Left lobe of liver (tissue), 2 donors: ENCODE measurements around the gene G0S2. TPM values are rescaled to one million over a fixed set of nuclear protein-coding genes. Genes with fewer than 3 reads are reported as not detected.
"Not testable (repeated sequence)": the region's sequence is repeated elsewhere in the genome, so short reads cannot be mapped to it uniquely, and the experiment has no call there.

Source experiments
- ATAC-seq: fragments of 200-7000 bp; cut with Tn5 transposase; one replicate; pipeline ENCODE4 v1.9.1; 2020; ENCODE audit warnings: mild to moderate bottlenecking, moderate library complexity
- DNase-seq: peaks from one replicate; pipeline ENCODE4 v3.0.0-alpha.2; 2020; ENCODE audit warnings: low spot score
- total RNA-seq: library from RNA; stranded (reverse); gene quantifications from one replicate; pipeline ENCODE4 v1.2.1, GENCODE V29; 2021
- donor health status: DM: no; HTN: no; CAD: no; lungs with moderate emphysema.
- donor health status: DM: no; HTN: yes; CAD: no.

The G0S2 gene
- total RNA-seq, 1 donor from 2014 or later, result 75.0 TPM

DNA sequence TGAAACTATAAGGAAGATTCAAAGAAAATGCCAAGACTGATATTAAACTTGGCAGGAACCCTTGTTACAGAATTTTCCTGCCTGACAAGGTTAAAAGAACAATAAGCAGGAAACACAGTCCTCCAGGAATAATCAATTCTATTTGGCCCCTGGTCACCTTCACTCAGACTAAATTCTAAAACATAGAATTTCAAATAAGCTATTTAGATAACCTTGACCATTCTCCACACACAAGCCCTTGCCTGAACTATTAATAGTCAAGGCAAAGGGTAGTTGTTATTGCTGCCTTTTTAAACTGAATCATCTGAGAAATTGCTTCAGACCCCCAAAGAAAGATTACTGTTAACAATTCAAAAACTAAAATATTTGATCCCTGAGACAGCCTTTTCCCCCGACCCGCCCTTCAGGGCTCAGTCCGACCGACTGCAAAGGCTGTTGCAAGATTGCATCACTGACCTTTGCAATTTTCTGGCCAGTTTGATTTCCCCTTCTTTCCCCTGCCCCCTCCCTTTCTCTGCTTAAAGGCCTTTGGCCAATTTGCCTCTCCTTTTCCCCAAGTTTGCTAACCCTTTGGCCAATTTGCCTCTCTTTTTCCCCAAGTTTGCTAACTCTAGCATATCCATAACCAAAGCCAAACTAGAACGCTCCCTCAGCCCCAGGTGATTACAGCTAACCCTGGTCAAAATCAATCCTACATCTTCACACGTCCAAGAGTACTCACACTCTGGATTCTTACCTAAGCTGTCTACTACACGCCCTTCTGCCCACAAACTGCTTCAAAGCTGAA lies 1.4 kb upstream of the G0S2 start:
- DNase-seq, result peak; percentile 81
- peak; percentile 40 for ATAC-seq

DNA sequence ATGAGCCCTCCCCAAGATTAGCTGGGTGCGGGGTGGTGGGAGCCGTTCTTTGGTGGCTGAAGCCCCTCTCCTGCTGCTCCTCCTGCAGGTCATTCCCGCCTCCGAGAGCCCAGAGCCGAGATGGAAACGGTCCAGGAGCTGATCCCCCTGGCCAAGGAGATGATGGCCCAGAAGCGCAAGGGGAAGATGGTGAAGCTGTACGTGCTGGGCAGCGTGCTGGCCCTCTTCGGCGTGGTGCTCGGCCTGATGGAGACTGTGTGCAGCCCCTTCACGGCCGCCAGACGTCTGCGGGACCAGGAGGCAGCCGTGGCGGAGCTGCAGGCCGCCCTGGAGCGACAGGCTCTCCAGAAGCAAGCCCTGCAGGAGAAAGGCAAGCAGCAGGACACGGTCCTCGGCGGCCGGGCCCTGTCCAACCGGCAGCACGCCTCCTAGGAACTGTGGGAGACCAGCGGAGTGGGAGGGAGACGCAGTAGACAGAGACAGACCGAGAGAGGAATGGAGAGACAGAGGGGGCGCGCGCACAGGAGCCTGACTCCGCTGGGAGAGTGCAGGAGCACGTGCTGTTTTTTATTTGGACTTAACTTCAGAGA lies 448 bp downstream of the G0S2 start:
- DNase-seq, result peak; percentile 63
- peak; percentile 31 for ATAC-seq

DNA sequence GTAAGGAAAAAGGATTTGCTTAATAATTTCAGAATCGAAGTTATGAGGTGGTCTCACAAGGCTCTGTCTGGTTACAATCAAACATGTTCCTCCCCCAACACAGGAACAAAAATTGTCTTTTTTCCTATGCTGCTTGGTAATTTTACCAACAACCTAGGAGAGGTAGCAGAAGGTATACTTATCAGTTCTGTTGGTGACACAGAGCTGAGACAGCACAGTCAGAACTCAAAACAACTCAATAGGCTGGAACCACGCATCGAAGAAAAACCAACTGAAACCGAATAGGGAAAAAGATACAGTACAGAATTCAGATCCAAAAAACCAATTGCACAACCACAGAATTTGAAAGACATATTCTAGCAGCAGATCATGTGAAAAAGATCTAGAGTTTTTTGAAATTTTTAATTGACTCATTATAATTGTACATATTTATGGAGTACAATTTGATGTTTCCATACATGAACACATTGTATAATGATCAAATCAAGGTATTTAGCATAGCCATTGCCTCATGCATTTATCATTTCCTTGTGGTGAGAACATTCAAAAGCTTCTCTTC lies 3.8 kb downstream of the G0S2 start:
- no peak for DNase-seq
- no peak for ATAC-seq

DNA sequence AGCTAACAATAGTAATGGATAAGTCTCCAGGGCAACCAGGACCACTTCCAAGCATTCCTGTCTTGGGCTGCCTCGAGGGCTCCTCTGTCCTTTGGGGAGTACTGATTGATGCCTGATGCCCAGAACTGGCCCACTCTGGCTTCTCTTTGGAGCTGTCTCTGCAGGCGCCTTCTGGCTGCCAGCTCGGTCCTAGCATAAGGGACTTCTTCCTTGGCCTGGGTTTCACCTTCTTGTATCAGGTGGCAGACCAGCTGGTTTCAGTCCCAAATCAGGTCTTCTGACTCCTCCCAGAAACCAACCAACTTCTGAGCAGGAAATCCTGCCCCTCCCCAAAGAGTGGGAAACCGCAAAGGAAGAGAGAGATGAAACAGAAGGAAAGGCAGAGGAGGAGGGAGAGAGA lies 10.6 kb downstream of the G0S2 start:
- ATAC-seq, result no peak

DNA sequence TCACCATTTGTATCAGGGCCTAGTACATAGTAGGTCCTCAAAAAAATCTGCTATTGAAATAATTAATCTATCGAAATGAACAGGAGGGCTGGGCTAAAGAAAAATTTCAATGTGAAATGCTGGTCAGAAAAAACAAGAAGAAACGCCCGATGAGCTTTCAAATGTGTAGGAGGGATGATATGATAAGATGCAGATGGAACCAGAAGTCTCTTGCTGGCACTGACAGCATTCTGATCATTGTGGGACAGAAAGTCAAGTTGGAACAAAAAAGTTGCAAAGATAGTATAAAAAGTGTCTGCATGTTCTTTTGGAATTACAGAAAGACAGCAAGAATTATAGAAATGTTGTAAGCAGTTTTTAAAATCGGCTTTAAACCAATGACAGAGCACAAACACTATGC lies 11.1 kb downstream of the G0S2 start:
- ATAC-seq, result no peak

More for the DNA sequence above, 10.6 kb downstream of the G0S2 start:
- DNase-seq, result no peak

DNA sequence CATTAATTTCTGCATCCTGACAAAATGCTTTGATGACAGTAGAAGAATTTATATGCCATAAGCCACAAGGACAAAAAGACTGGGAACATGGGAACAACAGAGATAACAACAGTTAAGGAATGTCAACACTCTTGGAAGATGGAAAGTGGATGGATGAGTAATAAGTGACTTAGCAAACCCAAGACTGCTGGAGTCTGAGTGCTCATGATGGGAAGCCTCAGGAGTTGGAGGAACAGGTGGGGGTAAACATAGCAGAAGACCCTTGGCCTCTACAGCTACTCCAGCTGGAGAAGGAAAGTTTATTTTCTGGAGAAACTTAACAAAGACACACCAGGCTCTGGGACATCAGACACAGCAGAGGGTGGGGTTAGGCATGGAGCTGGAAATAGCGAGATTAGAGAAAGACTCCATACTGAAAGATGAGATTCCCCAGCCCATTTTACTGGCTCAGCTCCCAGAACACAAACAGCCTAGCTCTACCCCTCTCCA lies 13.6 kb downstream of the G0S2 start:
- DNase-seq (no peak), ATAC-seq (peak; percentile 36)

More for the DNA sequence above, 11.1 kb downstream of the G0S2 start:
- DNase-seq, result no peak

DNA sequence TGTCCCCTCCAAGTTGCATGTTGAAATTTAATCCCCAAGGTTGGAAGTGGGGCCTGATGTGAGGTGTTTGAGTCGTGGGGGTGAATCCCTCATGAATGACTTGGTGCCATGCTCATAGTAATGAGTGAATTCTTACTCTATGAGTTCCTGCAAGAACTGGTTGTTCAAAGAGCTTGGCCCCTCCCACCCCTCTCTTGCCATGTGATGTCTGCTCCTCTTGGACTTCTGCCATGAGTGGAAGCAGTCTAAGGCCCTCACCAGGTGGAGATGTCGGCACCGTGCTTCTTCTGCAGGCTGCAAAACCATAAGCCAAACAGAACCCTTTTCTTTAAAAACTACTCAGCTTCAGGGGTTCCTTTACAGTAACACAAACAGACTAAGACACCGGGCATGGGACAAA lies 14.3 kb downstream of the G0S2 start:
- DNase-seq (no peak), ATAC-seq (no peak)

DNA sequence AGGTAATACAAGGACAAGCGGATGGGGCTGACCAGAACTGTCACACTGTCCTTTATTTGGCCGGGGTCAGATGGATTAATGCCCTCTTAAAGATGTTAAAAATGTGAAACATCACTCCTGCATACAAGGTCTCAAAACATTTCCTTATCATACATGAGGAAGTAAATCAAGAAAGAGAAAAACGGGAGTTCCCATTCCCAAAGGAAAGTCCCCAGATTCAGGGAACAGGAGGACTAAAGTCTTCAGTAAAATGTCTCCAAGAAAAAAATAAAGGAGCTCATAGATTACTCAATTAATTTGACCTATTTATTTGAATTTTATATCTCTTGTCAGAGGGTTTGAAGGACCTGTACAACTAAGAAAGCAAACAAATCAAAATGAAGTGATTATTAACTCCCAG lies 16.0 kb downstream of the G0S2 start:
- no peak for DNase-seq

DNA sequence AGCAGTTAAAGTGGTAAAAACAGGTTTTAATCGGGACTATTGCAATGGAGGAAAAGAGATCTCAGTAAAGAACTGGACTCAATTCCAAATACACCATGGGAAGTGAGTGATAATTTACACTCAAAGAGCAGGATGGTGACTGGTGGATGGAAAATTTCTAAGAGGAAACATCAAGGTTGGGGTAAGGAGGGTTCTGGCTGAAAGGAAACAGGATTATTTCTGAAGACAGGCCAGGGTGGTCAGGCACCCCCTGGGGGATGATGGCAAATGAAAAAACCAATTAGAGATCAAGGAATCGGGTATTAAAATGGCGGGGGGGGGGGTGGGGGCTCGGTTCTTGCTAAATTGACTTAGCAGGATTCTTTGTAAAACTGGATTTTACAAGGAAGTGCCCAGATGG lies 17.1 kb downstream of the G0S2 start:
- no peak for ATAC-seq

More for the DNA sequence above, 16.0 kb downstream of the G0S2 start:
- ATAC-seq, result no peak

DNA sequence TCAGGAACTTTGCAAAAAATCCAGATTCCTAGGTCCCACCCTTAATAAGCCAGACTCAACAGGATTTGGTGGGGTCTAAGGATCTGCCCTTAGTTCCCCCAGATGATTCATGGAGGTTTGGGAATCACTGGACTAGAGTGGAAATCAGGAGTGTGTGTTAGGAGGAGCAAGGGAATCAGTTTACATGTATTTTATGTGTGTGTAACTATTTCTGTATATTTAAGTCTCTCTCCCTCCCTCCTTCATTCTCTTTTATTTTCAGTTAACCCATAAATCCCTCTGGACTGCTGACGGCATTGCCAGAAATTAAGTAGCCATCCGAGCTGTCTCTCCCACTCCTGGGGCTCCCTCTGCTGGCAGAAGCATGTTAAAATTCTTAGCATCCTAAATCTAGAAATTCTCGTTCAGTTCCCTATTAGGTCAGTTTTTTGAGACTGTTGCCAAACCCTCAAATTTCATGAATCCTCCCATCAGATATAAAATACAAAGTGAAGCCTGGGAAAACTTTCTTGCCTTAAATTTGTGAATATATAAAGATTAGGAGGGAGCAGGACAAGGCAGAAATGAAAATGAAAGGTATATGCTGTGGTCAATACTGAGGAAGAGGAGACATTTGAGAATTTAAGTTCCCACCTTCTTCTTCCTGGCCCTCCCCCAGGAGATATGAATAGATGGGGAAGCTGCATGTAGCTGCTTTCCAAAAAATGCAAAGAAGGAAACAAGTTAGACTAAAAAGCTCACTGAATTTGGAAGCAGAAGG lies 17.7 kb downstream of the G0S2 start:
- ATAC-seq, result peak; percentile 87
- peak; percentile 72 for DNase-seq

More for the DNA sequence above, 17.1 kb downstream of the G0S2 start:
- DNase-seq, result no peak

DNA sequence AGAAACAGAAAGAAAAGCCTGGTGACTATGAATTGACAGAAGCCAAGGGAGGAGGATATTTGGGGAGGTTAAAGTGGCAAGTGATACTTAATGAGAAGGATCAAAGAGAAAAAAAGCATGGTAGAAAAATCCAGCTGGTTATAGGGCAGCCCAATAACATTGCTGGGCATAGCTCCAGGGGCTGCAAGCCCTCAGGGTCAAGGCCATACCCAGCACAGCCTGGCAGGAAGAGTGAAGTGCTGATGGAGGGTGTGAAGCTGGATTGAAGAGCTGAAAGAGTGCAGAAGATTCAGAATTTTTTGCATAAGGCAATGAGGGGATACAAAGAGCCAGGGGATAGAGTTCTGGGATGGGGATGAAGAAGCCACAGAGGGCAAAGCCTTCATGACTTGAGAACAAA lies 21.5 kb downstream of the G0S2 start:
- DNase-seq, result peak; percentile 78
- peak; percentile 85 for ATAC-seq

DNA sequence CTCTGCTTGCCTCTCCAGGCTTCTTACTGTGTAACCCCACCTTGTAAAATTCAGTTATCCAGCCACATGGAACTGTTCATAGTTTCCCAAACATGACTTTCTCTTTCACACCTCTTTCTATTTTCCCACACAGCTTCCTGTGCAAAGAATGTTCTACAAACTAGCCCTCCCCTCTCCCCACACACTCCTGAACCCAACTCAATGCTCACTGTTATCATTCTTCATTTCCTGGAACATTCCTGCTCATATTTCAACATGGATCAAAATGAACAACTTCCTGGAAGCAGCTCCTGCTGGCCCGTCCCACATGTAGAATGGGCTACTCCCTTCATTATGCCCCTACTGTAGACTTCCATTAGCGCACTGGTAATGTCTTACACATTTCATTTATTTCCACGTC lies 21.9 kb downstream of the G0S2 start:
- no peak for ATAC-seq

DNA sequence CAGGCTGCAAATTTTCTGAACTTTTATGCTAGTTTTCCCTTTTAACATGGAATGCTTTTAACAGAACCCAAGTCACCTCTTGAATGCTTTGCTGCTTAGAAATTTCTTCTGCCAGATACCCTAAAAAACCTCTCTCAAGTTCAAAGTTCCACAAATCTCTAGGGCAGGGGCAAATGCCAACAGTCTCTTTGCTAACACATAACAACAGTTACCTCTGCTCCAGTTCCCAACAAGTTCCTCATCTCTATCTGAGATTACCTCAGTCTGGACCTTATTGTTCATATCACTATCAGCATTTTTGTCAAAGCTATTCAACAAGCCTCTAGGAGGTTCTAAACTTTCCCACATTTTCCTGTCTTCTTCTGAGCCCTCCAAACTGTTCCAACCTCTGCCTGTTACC lies 25.5 kb downstream of the G0S2 start:
- ATAC-seq, result not testable (repeated sequence)

More for the DNA sequence above, 21.9 kb downstream of the G0S2 start:
- no peak for DNase-seq

DNA sequence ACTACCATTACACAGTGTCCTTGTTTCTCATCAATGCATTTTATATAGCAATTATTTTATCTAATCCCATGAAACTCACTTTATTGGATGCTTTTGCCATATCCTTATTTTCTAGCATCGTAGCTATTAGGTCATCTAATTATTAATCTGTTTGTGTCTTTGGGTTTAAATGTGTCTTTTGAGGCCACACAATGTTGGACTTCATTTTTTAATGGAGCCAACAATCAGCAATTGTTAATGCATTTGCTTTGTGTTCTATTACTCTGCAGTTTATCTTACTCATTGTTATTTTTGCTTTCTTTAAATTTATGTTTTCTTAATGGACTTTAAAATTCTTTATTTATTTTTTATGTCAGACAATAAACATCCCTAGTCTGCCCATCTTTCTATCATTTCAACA lies 27.6 kb downstream of the G0S2 start:
- ATAC-seq (no peak), DNase-seq (no peak)

More for the DNA sequence above, 25.5 kb downstream of the G0S2 start:
- peak; percentile 50 for DNase-seq

DNA sequence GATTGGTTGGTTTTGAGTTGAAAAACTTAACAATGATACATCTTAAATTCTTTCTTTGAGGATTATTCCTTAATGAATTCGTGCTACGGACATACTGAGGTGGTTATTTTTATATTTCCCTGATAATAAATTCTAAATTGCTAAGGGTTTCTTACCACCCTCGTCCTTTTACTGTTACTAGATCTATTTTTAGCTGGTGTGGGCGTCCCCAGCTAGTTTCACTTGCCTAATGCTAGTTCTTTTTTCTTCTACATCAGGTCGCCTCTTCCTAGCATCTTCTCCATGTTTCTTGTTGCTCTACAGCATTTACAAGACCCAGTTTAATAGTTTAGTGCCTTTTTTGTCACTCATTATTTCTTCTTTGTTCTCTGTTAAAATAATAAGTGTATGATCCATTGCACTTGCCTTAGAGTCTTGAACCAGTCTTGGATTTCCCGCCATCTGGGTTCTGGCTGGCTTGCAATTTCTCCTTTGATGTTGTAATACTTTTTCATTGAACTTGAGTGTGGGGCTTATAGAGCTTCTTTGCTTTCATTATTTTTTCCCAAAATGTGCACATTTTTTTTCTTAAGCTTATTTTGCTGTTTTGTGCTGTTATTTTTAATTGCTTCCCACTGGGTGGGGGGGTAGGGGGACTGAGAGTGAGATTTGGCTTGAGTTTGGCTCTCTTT lies 28.8 kb downstream of the G0S2 start:
- DNase-seq, result no peak
- no peak for ATAC-seq

DNA sequence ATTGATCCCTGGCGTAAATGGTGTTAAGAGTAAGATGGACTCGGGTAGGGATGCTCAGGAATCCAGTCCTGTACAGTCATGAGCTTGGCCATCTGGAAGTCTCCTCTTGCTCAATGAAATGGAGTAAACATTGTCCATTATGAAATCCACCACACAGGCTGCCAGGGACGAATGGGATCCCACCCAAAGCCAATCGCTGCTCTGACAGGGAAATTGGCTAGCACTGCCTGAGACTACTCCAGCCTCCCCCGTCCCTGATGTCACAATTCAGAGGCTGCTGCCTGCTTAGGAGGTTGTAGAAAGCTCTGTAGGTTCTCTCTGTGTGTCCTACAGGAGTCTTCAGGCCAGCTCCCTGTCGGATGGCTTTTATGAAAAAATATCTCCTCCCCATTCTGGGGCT lies 29.4 kb downstream of the G0S2 start, which contains the start of gene HSD11B1:
Gene HSD11B1, plus strand, starts transcription at position 263 of the 400 bp plus-strand sequence. Its CDS starts 97 bp downstream, at position 360.
- DNase-seq (peak; percentile 94), ATAC-seq (peak; percentile 81)

DNA sequence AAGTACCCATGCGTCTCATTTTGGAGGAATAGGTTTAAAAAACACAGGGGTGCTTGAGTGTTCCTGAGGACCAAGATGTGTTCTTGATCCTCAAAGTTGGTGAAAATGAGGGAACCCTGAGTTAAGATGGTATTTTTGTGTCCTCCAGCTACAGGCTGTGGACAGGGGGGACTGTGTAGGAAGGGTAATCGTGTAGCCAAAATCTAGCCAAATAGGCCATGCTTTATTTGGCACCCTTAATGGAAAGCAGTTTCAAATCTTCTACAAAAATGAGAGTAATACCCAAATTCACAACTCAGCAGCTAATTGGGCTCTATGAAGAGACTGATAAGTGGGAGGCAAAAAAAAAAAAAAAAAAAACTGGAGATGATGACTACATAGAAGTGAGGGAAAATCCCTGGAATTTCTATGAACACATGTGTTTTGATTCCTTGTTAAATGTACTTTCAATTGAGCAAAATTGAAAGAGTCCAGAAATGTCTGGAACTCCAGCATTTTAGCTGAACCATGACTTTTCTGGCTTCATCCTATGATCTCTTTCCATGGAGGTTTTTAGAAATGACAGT lies 29.9 kb downstream of the G0S2 start:
- DNase-seq (no peak), ATAC-seq (no peak)

DNA sequence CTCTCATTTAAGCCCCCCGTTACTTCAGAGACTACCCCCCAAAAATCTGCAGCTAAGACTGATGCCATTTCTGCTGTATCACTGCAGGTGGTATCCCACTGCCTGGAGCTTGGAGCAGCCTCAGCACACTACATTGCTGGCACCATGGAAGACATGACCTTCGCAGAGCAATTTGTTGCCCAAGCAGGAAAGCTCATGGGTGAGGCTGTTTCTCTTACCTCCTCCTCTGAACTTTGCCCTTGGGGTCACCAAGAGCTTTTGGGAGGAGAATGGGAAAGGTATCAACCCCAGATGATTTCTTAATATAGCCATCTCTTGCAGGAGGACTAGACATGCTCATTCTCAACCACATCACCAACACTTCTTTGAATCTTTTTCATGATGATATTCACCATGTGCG lies 31.4 kb downstream of the G0S2 start:
- DNase-seq (peak; percentile 73), ATAC-seq (peak; percentile 63)

DNA sequence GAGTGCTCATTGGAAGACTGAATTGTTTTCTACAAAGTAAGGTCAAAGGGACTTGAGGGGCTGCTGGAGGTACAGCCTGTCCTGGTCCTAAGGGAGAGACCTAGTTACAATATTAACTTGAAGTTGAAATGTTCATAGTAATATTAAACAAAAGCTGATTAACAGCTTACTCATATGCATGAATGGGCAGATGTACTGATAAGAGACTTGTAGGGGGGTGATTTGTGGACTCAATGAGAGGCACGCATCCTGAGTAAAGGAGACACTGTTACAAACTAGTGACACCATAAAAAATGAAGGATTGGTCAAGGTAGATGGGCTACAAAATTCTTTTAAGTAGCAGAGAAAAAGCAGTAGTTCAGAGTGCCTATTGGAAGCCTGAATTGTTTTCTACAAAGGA lies 32.1 kb downstream of the G0S2 start:
- ATAC-seq (no peak), DNase-seq (no peak)

DNA sequence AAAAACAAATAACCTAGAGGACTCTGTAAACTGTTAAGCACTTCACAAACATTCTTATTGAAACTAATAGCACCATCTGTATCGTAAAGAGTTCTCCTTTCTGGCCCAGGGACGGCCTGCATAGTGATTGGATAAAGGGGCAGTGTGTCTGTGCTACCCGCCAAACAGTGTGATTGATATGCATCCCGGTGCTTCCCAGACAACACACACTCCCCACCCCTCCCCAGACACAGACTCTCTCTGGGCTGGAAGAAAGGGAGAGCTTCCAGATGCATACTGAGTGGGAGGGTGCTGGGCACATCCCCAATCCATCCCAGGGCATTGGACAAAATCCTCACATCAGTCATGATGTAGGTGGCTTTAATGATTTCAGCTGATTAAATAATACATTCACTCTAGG lies 33.1 kb downstream of the G0S2 start:
- DNase-seq, result no peak
- ATAC-seq, result peak; percentile 7
